Liver (tissue), 9 donors: ENCODE data around the gene KAT5. TPM values are rescaled to one million over a fixed set of nuclear protein-coding genes. Genes with fewer than 3 reads are reported as not detected.

Experiments used
- DNase-seq: peaks from one replicate; pipeline ENCODE4 v3.0.0-alpha.2; 2017; ENCODE audit warnings: low spot score
- H3K27ac ChIP-seq, 2 donors: one replicate each; pipeline ENCODE4 v1.7.0; 2013; ENCODE audit warnings: inconsistent platforms in 2 of 2, low read length in 2 of 2, control low read depth in 1 of 2, low read depth in 1 of 2, mild to moderate bottlenecking in 1 of 2
- H3K27me3 ChIP-seq, 4 donors: one replicate each; pipeline versions ENCODE4 v1.6.1 to v1.7.0; 2013; ENCODE audit warnings: low read length in 3 of 4, inconsistent platforms in 1 of 4, mild to moderate bottlenecking in 1 of 4, moderate library complexity in 1 of 4; ENCODE audit not compliant: control insufficient read depth in 4 of 4, insufficient read depth in 4 of 4
- H3K36me3 ChIP-seq, 4 donors: one replicate each; pipeline versions ENCODE4 v1.6.1 to v1.7.0; 2013; ENCODE audit warnings: low read length in 3 of 4, mild to moderate bottlenecking in 3 of 4, low read depth in 1 of 4, moderate library complexity in 1 of 4; ENCODE audit not compliant: control insufficient read depth in 4 of 4, insufficient read depth in 3 of 4
- H3K4me1 ChIP-seq, 4 donors: one replicate each; pipeline versions ENCODE4 v1.6.1 to v1.7.0; 2013; ENCODE audit warnings: low read length in 3 of 4, mild to moderate bottlenecking in 3 of 4, moderate library complexity in 1 of 4; ENCODE audit not compliant: control insufficient read depth in 4 of 4, insufficient read depth in 4 of 4
- H3K4me3 ChIP-seq, 3 donors: one replicate each; pipeline versions ENCODE4 v1.6.1 to v1.7.0; 2013; ENCODE audit warnings: low read length in 3 of 3, control low read depth in 1 of 3, low read depth in 1 of 3, mild to moderate bottlenecking in 1 of 3
- H3K9ac ChIP-seq, 2 donors: one replicate each; pipeline ENCODE4 v1.7.0; 2013; ENCODE audit warnings: low read length in 2 of 2, mild to moderate bottlenecking in 2 of 2, moderate library complexity in 2 of 2, control low read depth in 1 of 2, low read depth in 1 of 2
- H3K9me3 ChIP-seq, 4 donors: one replicate each; pipeline versions ENCODE4 v1.6.1 to v1.7.0; 2013; ENCODE audit warnings: low read length in 3 of 4; ENCODE audit not compliant: control insufficient read depth in 4 of 4
- EGR1 ChIP-seq, 2 donors: IDR thresholded peaks; 2 replicates each; pipeline ENCODE4 v1.6.1; 2016 to 2018; ENCODE audit warnings: antibody characterized with exemption in 2 of 2, low read depth in 2 of 2
- FOXA1 ChIP-seq: IDR thresholded peaks from 2 replicates; pipeline ENCODE4 v1.6.1; 2016; ENCODE audit warnings: antibody characterized with exemption
- FOXA2 ChIP-seq: IDR thresholded peaks from 2 replicates; pipeline ENCODE4 v1.6.1; 2016; ENCODE audit warnings: antibody characterized with exemption
- HNF4A ChIP-seq, 2 donors: conservative IDR thresholded peaks; 2 replicates each; pipeline ENCODE4 v1.6.1; 2016; ENCODE audit warnings: antibody characterized with exemption in 2 of 2, mild to moderate bottlenecking in 2 of 2
- HNF4G ChIP-seq: IDR thresholded peaks from 2 replicates; pipeline ENCODE4 v1.6.1; 2016; ENCODE audit warnings: antibody characterized with exemption
- NR2F2 ChIP-seq: IDR thresholded peaks from 2 replicates; pipeline ENCODE4 v1.6.1; 2016; ENCODE audit warnings: antibody characterized with exemption
- RAD21 ChIP-seq, 2 donors: IDR thresholded peaks; 2 replicates each; pipeline ENCODE4 v1.6.1; 2016; ENCODE audit warnings: antibody characterized with exemption in 2 of 2, mild to moderate bottlenecking in 2 of 2
- RXRA ChIP-seq, 2 donors: IDR thresholded peaks; 2 replicates each; pipeline ENCODE4 v1.6.1; 2017 to 2018; ENCODE audit warnings: antibody characterized with exemption in 2 of 2, mild to moderate bottlenecking in 1 of 2
- SP1 ChIP-seq: IDR thresholded peaks from 2 replicates; pipeline ENCODE4 v1.6.1; 2018; ENCODE audit warnings: antibody characterized with exemption, mild to moderate bottlenecking
- TAF1 ChIP-seq: conservative IDR thresholded peaks from 2 replicates; pipeline ENCODE4 v1.6.1; 2016; ENCODE audit warnings: antibody characterized with exemption, mild to moderate bottlenecking
- YY1 ChIP-seq: IDR thresholded peaks from 2 replicates; pipeline ENCODE4 v1.6.1; 2016; ENCODE audit warnings: antibody characterized with exemption, mild to moderate bottlenecking
- WGBS: extraction: QIAGEN DNeasy Blood & Tissue Kit; methylation state at CpG from one replicate; pipeline ENCODE4 v1.1.7; 2013; 5-methylcytosine and 5-hydroxymethylcytosine counted together
- polyA plus RNA-seq, 2 donors: library from polyadenylated mRNA; stranded (reverse) in 1 of 2; unstranded in 1 of 2; fragments of 200-250 nt in 1 of 2; fragments of >200 nt in 1 of 2; fragmentation: Nextera tagmentation in 1 of 2; extraction: Ambion mirVana in 1 of 2; gene quantifications; one replicate each; pipeline versions ENCODE4 v1.2.1 to v1.2.3, GENCODE V29; 2013 to 2015
- total RNA-seq, 2 donors: library from RNA; depleted of rRNA; stranded (reverse); fragments of >200 nt; gene quantifications; one replicate each; pipeline ENCODE4 v1.2.3, GENCODE V29; 2014
- TF ChIP-seq, protein P1 (sequence below): IDR thresholded peaks from 2 replicates; pipeline ENCODE4 v1.6.1; 2016; ENCODE audit warnings: antibody characterized with exemption
- TF ChIP-seq, protein P2 (sequence below): fragments of 150-350 bp; IDR thresholded peaks from 2 replicates; pipeline ENCODE4 v1.5.1; 2017; ENCODE audit warnings: improper control_type of control experiment, low read depth, low read length; ENCODE audit not compliant: missing input control
- TF ChIP-seq, protein P3 (sequence below): IDR thresholded peaks from 2 replicates; pipeline ENCODE4 v1.6.1; 2016; ENCODE audit warnings: antibody characterized with exemption
- TF ChIP-seq, protein P4 (sequence below): IDR thresholded peaks from 2 replicates; pipeline ENCODE4 v1.6.1; 2016; ENCODE audit warnings: antibody characterized with exemption, mild to moderate bottlenecking
- TF ChIP-seq, protein P5 (sequence below): IDR thresholded peaks from 2 replicates; pipeline ENCODE4 v1.6.1; 2016; ENCODE audit warnings: antibody characterized with exemption
- donor health status: healthy.
- donor health status: healthy.
- donor health status: healthy.
- donor health status: healthy.
- donor health status: healthy.

Gene KAT5
- total and polyA plus RNA-seq, 4 donors, result 15.5 to 22.9 (median 18.4) TPM

DNA sequence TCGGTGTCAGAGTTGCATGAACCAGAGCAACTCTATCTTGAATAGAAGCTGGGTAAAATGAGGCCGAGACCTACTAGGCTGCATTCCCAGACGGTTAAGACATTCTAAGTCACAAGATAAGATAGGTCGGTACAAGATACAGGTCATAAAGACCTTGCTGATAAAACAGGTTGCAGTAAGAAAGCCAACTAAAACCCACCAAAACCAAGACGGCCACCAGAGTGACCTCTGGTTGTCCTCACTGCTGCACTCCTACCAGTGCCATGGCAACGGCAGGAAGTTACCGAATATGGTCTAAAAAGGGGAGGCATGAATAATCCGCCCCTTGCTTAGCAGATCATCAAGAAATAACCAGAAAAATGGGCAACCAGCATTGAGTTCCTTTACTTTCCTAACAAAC, 2.4 kb upstream of the KAT5 start:
- no peak for DNase-seq

DNA sequence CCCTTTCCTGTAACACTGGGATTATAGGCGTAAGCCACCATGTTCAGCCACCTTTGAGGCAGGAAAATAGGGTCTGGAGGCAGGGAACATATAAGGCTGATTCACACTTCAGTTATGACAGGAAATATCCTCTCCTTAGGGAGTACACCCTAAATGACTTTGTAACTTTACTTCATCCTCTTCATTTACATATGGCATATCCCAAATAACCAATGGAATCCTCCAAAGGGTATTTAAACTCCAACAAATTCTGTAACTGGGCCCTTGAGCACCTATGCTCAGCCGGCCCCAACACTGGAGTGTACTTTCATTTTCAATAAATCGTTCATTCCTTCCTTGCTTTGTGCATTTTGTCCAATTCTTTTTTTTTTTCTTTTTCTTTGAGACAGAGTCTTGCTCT, 1.6 kb upstream of the KAT5 start:
- no peak overlapping the region for H3K27ac ChIP-seq
- TF ChIP-seq FOXA1 (no peak), HNF4G (no peak), NR2F2 (no peak), RXRA (IDR thresholded peaks at IDR 0.05) (no peak), YY1 (no peak), FOXA2 (no peak), EGR1 (IDR thresholded peaks at IDR 0.05; ENCODE audit: low read depth in 2 of 2) (no peak), SP1 (no peak)
- TF ChIP-seq, protein P1, sequence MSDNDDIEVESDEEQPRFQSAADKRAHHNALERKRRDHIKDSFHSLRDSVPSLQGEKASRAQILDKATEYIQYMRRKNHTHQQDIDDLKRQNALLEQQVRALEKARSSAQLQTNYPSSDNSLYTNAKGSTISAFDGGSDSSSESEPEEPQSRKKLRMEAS, result no peak
- TF ChIP-seq, protein P2, sequence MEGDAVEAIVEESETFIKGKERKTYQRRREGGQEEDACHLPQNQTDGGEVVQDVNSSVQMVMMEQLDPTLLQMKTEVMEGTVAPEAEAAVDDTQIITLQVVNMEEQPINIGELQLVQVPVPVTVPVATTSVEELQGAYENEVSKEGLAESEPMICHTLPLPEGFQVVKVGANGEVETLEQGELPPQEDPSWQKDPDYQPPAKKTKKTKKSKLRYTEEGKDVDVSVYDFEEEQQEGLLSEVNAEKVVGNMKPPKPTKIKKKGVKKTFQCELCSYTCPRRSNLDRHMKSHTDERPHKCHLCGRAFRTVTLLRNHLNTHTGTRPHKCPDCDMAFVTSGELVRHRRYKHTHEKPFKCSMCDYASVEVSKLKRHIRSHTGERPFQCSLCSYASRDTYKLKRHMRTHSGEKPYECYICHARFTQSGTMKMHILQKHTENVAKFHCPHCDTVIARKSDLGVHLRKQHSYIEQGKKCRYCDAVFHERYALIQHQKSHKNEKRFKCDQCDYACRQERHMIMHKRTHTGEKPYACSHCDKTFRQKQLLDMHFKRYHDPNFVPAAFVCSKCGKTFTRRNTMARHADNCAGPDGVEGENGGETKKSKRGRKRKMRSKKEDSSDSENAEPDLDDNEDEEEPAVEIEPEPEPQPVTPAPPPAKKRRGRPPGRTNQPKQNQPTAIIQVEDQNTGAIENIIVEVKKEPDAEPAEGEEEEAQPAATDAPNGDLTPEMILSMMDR, result no peak

More for the DNA sequence above, 2.4 kb upstream of the KAT5 start:
- H3K27ac ChIP-seq, result no peak overlapping the region
- H3K9ac ChIP-seq, result no peak overlapping the region
- H3K36me3 ChIP-seq, result peaks cover 2 to 13% (median 8%) of the 10 kb centered on the region in 4 donors
- H3K27me3 ChIP-seq, result no peaks in the 10 kb centered on the region
- TF ChIP-seq, protein P3, sequence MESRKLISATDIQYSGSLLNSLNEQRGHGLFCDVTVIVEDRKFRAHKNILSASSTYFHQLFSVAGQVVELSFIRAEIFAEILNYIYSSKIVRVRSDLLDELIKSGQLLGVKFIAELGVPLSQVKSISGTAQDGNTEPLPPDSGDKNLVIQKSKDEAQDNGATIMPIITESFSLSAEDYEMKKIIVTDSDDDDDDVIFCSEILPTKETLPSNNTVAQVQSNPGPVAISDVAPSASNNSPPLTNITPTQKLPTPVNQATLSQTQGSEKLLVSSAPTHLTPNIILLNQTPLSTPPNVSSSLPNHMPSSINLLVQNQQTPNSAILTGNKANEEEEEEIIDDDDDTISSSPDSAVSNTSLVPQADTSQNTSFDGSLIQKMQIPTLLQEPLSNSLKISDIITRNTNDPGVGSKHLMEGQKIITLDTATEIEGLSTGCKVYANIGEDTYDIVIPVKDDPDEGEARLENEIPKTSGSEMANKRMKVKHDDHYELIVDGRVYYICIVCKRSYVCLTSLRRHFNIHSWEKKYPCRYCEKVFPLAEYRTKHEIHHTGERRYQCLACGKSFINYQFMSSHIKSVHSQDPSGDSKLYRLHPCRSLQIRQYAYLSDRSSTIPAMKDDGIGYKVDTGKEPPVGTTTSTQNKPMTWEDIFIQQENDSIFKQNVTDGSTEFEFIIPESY, result no peak
- TF ChIP-seq RAD21 (IDR thresholded peaks at IDR 0.05) (no peak), FOXA1 (no peak), TAF1 (no peak), EGR1 (IDR thresholded peaks at IDR 0.05; ENCODE audit: low read depth in 2 of 2) (no peak), HNF4A (conservative IDR thresholded peaks at IDR 0.05) (no peak), FOXA2 (no peak)
- TF ChIP-seq, protein P2, result no peak
- TF ChIP-seq, protein P4, sequence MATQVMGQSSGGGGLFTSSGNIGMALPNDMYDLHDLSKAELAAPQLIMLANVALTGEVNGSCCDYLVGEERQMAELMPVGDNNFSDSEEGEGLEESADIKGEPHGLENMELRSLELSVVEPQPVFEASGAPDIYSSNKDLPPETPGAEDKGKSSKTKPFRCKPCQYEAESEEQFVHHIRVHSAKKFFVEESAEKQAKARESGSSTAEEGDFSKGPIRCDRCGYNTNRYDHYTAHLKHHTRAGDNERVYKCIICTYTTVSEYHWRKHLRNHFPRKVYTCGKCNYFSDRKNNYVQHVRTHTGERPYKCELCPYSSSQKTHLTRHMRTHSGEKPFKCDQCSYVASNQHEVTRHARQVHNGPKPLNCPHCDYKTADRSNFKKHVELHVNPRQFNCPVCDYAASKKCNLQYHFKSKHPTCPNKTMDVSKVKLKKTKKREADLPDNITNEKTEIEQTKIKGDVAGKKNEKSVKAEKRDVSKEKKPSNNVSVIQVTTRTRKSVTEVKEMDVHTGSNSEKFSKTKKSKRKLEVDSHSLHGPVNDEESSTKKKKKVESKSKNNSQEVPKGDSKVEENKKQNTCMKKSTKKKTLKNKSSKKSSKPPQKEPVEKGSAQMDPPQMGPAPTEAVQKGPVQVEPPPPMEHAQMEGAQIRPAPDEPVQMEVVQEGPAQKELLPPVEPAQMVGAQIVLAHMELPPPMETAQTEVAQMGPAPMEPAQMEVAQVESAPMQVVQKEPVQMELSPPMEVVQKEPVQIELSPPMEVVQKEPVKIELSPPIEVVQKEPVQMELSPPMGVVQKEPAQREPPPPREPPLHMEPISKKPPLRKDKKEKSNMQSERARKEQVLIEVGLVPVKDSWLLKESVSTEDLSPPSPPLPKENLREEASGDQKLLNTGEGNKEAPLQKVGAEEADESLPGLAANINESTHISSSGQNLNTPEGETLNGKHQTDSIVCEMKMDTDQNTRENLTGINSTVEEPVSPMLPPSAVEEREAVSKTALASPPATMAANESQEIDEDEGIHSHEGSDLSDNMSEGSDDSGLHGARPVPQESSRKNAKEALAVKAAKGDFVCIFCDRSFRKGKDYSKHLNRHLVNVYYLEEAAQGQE, result no peak
- TF ChIP-seq, protein P5, sequence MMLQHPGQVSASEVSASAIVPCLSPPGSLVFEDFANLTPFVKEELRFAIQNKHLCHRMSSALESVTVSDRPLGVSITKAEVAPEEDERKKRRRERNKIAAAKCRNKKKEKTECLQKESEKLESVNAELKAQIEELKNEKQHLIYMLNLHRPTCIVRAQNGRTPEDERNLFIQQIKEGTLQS, result no peak
- H3K4me1 ChIP-seq, result peaks cover 0 to 16% (median 6%) of the 10 kb centered on the region in 4 donors
- WGBS, result 69% methylated on average over 8 of the region's 8 CpGs
- no peak overlapping the region for H3K4me3 ChIP-seq
- no peaks in the 10 kb centered on the region for H3K9me3 ChIP-seq

More for the DNA sequence above, 1.6 kb upstream of the KAT5 start:
- WGBS, result 83% methylated on average over 3 of the region's 3 CpGs
- Histone ChIP-seq H3K9me3 (no peaks in the 10 kb centered on the region), H3K9ac (no peak overlapping the region), H3K4me3 (no peak overlapping the region), H3K4me1 (peaks cover 0 to 16% (median 6%) of the 10 kb centered on the region in 4 donors), H3K27me3 (no peaks in the 10 kb centered on the region), H3K36me3 (peaks cover 2 to 19% (median 14%) of the 10 kb centered on the region in 4 donors)
- DNase-seq, result no peak
